Esophagus squamous epithelium (tissue), 4 donors: ENCODE data around the gene PPP1R14C.

Source experiments
- CTCF ChIP-seq, 6 experiments: fragments of 450-650 bp in 4 of 6; fragments of 200-600 bp in 2 of 6; sonication (generic) in 2 of 6; IDR thresholded peaks; one replicate each; pipeline ENCODE4 v1.5.1; 2016 to 2019; ENCODE audit warnings: antibody characterized with exemption in 6 of 6, mild to moderate bottlenecking in 4 of 6, moderate library complexity in 4 of 6
- POLR2A ChIP-seq, 4 donors: fragments of 450-650 bp; IDR thresholded peaks; one replicate each; pipeline ENCODE4 v1.6.1; 2017; ENCODE audit warnings: antibody characterized with exemption in 4 of 4, mild to moderate bottlenecking in 4 of 4, moderate library complexity in 3 of 4

GRCh38 chr6:150196942-150197745 lies 54.3 kb downstream of the PPP1R14C start:
- TF ChIP-seq CTCF (IDR thresholded peaks at IDR 0.05) = no peak
- no peak for TF ChIP-seq POLR2A (IDR thresholded peaks at IDR 0.05)
